HUDEP-2 (cell line): ENCODE data around the gene GTF3C4.
"Not testable (repeated sequence)": the region's sequence is repeated elsewhere in the genome, so short reads cannot be mapped to it uniquely, and the experiment has no call there.

Experiments used
- DNase-seq, 76 experiments: peaks; one replicate each; lab custom pipeline; 2025; ENCODE audit not compliant: unreplicated experiment in 76 of 76; lab: John Stamatoyannopoulos, UW

The GTF3C4 gene

GRCh38 chr9:132698989-132699388, 28.7 kb downstream of the GTF3C4 start:
- DNase-seq: peak in 8 of 76 experiments; percentile 1 to 16 (median 6)

- no peak for DNase-seq
Measured at GRCh38 chr9:132699956-132700355, 29.7 kb downstream of the GTF3C4 start.

DNA sequence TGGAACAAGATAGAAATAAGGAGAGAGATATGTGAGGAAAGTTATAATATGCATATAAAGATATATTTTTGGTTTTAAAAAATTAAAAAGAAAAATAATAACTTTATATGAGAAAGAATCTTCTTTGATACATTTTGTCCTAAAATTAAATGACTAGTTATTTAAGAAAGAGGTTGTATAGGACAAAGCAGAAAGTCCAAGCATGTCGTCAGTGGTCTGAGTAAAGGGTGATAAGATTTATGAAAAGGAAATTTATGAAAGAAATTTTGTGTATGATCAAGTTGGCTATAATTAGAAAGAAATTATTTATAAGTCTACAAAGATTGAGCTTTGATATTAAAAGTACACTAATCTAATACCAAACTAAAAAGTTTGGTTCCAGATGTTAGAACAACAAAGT, 32.0 kb downstream of the GTF3C4 start:
- no peak for DNase-seq

GRCh38 chr9:132703336-132703735, 33.1 kb downstream of the GTF3C4 start:
- DNase-seq: no peak

GRCh38 chr9:132708239-132708638, 38.0 kb downstream of the GTF3C4 start:
- no peak for DNase-seq

- no peak for DNase-seq
Measured at GRCh38 chr9:132708769-132709430, 38.6 kb downstream of the GTF3C4 start.

GRCh38 chr9:132710333-132710732, 40.1 kb downstream of the GTF3C4 start:
- no peak for DNase-seq

- not testable (repeated sequence) for DNase-seq
Measured at GRCh38 chr9:132711152-132711551, 40.9 kb downstream of the GTF3C4 start.

GRCh38 chr9:132711846-132712245, 41.6 kb downstream of the GTF3C4 start:
- no peak for DNase-seq

GRCh38 chr9:132712753-132713152, 42.5 kb downstream of the GTF3C4 start:
- no peak for DNase-seq

DNA sequence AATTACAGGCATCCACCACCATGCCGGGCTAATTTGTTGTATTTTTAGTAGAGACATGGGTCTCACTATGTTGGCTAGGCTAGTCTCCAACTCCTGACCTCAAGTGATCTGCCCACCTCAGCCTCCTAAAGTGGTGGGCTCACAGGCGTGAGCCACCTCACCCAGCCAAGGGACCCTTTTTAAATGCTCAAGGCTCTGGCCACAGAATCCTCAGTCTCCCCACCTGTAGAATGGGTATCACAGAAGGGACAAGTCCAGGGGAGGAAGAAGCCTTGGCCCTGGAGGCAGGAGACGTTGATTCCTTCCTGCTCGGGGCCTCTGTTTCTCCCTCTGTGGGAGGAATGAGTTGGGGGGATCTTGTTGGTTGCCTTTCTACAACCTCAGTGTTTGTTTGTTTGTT, 45.7 kb downstream of the GTF3C4 start:
- no peak for DNase-seq

- DNase-seq: no peak
Measured at GRCh38 chr9:132717326-132717945, 47.2 kb downstream of the GTF3C4 start.

DNA sequence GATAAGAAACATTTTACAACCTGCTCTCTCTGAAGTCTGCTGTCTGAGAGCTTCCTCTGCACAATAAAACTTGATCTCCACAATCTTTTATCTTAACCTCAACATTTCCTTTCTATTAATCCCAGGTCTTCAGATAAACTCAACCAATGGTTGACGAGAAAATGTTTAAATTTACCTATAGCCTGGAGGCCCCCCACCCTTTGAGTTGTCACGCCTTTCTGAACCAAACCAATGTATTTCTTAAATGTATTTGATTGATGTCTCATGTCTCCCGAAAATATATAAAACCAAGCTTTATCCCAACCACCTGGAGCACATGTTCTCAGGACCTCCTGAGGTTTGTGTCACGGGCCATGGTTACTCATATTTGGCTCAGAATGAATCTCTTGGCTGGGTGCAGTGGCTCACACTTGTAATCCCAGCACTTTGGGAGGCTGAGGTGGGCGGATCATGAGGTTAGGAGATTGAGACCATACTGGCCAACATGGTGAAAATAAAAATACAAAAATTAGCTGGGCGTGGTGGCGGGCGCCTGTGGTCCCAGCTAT, 48.2 kb downstream of the GTF3C4 start:
- DNase-seq: not testable (repeated sequence)

DNA sequence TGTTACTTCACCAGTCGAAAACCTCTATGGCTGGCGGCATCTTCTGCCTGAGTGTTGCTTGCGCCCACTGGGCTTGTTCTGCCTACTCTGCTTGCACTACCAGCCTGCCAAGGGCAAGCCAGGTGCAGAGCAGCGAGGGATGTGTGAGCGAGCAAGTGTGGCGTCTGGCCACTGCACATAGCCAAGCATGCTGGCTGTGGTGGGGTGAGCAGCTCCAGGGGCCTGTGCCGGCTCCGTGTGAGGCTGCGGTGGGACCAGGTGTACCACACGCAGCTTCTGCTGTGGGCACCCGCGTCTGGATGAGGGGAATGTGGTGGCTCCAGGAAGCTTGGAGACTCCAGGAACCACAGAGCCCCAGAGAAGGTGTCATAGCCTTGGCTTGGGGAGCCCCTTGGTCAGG, 51.4 kb downstream of the GTF3C4 start:
- DNase-seq: no peak

DNA sequence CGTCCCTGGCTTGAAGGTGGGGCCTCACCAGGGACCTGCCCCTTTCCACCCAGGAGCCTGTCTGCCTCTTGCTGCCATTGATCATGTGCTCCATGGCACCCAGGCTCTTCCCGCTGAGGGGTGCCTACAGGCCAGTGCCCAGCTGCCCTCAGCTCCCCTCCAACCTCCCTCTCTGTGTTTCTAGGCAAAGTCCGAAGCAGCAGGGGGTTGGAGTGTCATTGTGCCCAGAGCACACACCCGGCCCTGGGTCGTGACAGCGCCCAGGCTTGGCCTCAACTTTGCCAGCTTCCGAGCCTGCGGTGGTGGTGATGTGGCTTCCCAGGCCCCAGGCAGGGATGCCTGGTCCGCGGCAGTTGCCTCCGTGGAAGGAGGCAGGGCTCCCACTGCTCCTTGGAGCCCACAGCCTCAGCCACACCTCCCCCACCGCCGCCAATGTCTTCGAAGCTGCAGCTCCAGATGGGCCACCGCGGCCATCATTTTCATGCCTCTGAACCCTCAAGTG, 52.4 kb downstream of the GTF3C4 start:
- no peak for DNase-seq

DNA sequence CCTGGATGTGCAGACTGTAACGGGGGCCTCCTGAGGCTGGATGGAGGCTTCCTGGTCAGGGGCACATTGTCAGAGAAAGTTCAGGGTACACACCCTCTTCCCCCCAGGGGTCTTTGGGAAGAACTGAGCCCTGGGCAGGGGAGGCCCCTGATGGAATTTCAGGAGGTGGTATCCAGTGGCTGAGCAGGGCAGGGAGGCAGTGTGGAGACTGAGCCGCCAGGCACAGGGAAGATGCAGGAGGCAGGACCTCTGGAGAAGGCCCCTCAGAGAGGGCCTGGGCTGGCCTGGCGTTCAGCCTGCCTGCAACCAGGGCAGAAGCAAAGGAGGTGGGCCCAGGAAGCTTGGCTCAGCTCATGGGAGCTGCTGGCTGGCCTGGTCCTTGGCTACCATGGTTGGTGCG, 53.5 kb downstream of the GTF3C4 start:
- no peak for DNase-seq

DNA sequence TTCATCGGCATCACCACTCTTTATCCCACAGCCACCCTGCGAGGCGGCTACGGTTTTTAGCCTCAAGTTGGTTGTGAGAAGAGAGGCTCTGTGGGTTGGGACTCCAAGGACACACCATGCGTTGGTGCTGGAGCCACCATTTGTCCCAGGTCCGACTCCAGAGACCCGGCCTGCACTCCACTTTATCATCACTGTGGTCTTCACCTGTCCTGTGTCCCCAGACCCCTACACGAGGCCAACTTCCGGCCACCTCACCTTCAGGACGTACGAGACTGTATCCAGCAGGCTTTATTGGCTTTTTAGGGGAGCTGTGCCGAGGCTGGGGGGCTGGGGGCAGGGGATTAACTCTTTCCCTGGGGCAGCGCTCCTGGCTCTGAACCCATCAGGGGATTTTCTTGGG, 55.0 kb downstream of the GTF3C4 start:
- no peak for DNase-seq

DNA sequence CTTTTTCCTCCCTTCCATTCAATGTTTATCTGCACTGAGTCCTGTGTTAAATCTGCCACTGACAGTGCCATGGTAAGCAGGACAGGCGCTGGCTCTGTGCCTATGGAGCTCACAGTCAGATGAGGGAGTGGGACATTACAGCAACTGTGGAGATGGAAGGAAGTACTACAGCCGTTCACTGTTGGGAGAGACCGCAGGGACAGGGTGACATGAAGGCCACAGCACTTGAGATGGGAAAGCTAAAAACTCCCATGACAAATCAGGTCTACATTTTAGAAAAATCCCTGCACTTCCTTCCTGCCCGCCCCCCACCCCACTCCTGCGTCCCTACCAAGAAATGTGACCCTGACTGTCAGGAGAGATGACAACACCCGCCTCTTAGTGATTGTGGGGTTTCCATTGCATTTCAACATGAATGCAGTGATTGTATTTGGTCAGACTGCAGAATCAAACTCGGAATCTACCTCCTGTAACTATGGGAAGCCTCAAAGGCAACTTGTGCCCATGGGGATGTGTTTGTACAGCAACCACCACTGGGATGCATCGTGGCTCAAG, 56.4 kb downstream of the GTF3C4 start:
- DNase-seq: no peak

DNA sequence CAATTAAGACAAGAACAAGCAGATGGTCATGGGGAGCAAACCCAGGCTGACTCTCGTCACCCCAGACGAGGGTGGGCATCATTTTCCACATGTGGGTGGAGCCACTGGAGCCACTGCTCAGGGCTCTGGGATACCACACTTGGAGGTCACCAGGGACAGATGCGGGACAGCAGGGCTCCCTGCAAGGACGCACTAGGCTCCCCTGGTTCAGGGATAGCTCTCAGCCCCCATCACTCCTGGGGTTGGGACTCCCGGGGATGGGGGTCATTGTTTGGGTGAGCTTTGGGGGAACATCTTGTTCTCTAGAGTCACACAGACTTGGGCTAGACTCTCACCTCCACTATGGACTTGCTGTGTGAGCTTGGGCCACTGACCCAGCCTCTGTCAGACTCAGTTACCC, 57.8 kb downstream of the GTF3C4 start:
- no peak for DNase-seq

DNA sequence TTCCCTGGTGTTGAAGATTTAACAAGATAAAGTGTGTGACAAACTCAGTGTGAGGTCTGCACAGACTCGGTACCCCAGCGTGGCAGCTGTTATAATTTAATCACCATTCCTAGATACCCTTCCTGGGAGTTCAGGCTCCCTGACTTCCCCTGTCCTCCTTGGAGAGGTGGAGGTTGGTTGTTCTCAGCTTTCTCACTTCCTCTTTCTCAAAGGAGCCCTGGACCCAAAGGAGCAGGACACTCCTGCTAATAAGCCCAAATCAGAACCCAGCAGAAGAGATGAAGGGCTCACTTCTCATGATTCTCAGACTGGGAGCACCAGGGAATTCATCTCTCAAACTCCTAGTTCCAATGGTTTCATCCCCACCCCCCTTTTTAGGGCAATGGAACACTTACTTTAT, 58.2 kb downstream of the GTF3C4 start:
- no peak for DNase-seq

GRCh38 chr9:132729235-132729890, 59.1 kb downstream of the GTF3C4 start:
- DNase-seq: no peak
